ENCODE results near the gene CEP41. TPM values are rescaled to one million over a fixed set of nuclear protein-coding genes. Genes with fewer than 3 reads are reported as not detected.

Gene CEP41
- total and polyA plus RNA-seq, 2 donors (not counting 3 experiments of a cell fraction or from before 2014, with no cell fraction given), result 19.5 to 26.8 TPM

DNA sequence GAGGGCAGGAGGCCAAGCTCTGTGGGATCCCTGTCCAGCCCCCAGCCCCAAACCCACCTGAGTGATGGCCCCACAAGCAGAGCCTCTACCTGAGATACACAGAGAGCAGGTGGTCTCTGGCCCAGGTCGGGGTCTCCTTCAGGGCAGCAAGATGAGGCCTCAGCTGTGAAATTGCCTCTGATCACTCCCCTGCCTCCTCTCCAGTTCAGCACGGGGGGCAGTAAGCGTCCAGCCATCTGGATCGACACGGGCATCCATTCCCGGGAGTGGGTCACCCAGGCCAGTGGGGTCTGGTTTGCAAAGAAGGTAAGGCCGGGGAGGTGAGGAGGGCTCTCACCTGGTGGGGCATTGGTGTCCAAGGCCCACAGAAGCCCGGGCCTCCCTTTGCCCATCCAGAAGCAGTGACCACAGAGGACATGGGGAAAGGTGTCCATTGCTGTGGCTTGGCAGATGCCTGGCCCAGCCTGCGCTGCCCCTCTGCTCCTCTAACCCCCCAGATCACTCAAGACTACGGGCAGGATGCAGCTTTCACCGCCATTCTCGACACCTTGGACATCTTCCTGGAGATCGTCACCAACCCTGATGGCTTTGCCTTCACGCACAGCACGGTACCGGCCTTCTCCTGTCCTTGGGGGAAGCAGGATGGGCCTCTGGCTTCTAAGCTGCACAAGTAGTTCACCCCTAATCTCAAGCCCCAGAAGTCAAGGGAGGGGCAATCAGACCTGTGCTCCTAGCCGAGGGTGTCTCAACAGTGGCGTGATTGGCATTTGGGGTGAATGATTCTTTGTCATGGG, 57.4 kb downstream of the CEP41 start:
- no peaks in the 10 kb centered on the region for H3K9me1 ChIP-seq (replicated peaks; ENCODE audit: control insufficient read depth, extremely low read depth, insufficient read depth, low read length)
- no peak overlapping the region for H3K27ac ChIP-seq (ENCODE audit: insufficient read depth, low read depth, low read length)
- DNase-seq (ENCODE audit: low read depth, low spot score) (no peak), FAIRE-seq (no peak)
- no peak overlapping the region for H3K9ac ChIP-seq (replicated peaks; ENCODE audit: extremely low read depth, insufficient read depth, low read length)
- no peak overlapping the region for H2AFZ ChIP-seq (ENCODE audit: low read depth, low read length)
- TF ChIP-seq GATA2 (IDR thresholded peaks at IDR 0.05; ENCODE audit: insufficient read depth, insufficient read length, low read depth, low read length) (no peak), FOS (IDR thresholded peaks at IDR 0.05; ENCODE audit: borderline replicate concordance, insufficient read depth, low read length) (no peak), CTCF (IDR thresholded peaks at IDR 0.05; ENCODE audit: extremely low read depth in 1 of 2, insufficient read depth in 1 of 2, low read depth in 1 of 2, low read length in 2 of 2) (no peak), POLR2AphosphoS5 (IDR thresholded peaks at IDR 0.05; ENCODE audit: insufficient read depth, low read depth, low read length) (no peak), EZH2 (IDR thresholded peaks at IDR 0.05; ENCODE audit: borderline replicate concordance, low read depth, low read length, severe bottlenecking) (no peak), JUN (IDR thresholded peaks at IDR 0.05; ENCODE audit: borderline replicate concordance, insufficient read depth, insufficient read length, low read depth) (no peak), POLR2A (IDR thresholded peaks at IDR 0.05; ENCODE audit: low read depth, low read length) (no peak), MYC (IDR thresholded peaks at IDR 0.05; ENCODE audit: low read depth, low read length) (no peak)
- TF ChIP-seq, protein P1, sequence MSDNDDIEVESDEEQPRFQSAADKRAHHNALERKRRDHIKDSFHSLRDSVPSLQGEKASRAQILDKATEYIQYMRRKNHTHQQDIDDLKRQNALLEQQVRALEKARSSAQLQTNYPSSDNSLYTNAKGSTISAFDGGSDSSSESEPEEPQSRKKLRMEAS (IDR thresholded peaks at IDR 0.05; ENCODE audit: insufficient read depth, insufficient read length), result no peak
- ChIA-PET POLR2A (no interaction called here), CTCF (interaction anchor here (0.7 kb wide), 2 partner anchors 9 to 11 kb away, joined by 3 to 4 read pairs; no protein-coding TSS in a partner anchor)
- intact Hi-C loops (cut with micrococcal nuclease), result no loop called here
- no peak overlapping the region for H3K4me3 ChIP-seq (replicated peaks in 1 of 3; ENCODE audit: insufficient read depth in 1 of 3, low read depth in 1 of 3, low read length in 3 of 3)
- no peaks in the 10 kb centered on the region for H4K20me1 ChIP-seq (replicated peaks; ENCODE audit: control insufficient read depth, extremely low read depth, insufficient read depth, low read length)
- no peak overlapping the region for H3K4me2 ChIP-seq (ENCODE audit: insufficient read depth, low read length)
- BruUV-seq (replicated peaks), result no TSS peak
- H3K36me3 ChIP-seq (ENCODE audit: control insufficient read depth in 2 of 2, extremely low read depth in 1 of 2, insufficient read depth in 2 of 2, low read length in 2 of 2), result no peaks in the 10 kb centered on the region
- dilution Hi-C loops (cut with MboI; ENCODE audit: extremely low pct_ligation_motif_present, low sequenced_read_pairs), result no loop called here
- H3K27me3 ChIP-seq (ENCODE audit: control insufficient read depth in 2 of 2, insufficient read depth in 2 of 2, low read length in 2 of 2), result no peaks in the 10 kb centered on the region
- no peaks in the 10 kb centered on the region for H3K79me2 ChIP-seq (ENCODE audit: control insufficient read depth, insufficient read depth, low read length)
- no peaks in the 10 kb centered on the region for H3K4me1 ChIP-seq (ENCODE audit: control insufficient read depth, extremely low read depth, insufficient read depth, low read length)
- no peaks in the 10 kb centered on the region for H3K9me3 ChIP-seq (replicated peaks; ENCODE audit: control insufficient read depth, insufficient read depth, low read length)

All from endothelial cell of umbilical vein (primary cell).